Endothelial cell of umbilical vein (primary cell): ENCODE measurements around the gene BMPR2.

Experiments used
- CTCF ChIP-seq, 2 donors: IDR thresholded peaks; 1 replicate in 1 of 2; 2 replicates in 1 of 2; pipeline ENCODE4 v1.5.1; 2011; ENCODE audit warnings: low read length in 2 of 2, mild to moderate bottlenecking in 2 of 2, moderate library complexity in 2 of 2, control low read depth in 1 of 2, inconsistent platforms in 1 of 2, low read depth in 1 of 2; ENCODE audit not compliant: insufficient read depth in 1 of 2; ENCODE audit errors: extremely low read depth in 1 of 2
- EZH2 ChIP-seq: IDR thresholded peaks from 2 replicates; pipeline ENCODE4 v1.6.1; 2012; ENCODE audit warnings: borderline replicate concordance, low read depth, mild to moderate bottlenecking, moderate library complexity, low read length, inconsistent platforms; ENCODE audit not compliant: severe bottlenecking
- MAX ChIP-seq: IDR thresholded peaks from 2 replicates; pipeline ENCODE4 v1.6.1; 2011; ENCODE audit not compliant: insufficient read depth, insufficient read length

- TF ChIP-seq CTCF (IDR thresholded peaks at IDR 0.05; ENCODE audit: extremely low read depth in 1 of 2, insufficient read depth in 1 of 2, low read depth in 1 of 2, low read length in 2 of 2) (no peak), MAX (no peak), EZH2 (no peak)
Measured at GRCh38 chr2:202436626-202437025, 60.5 kb downstream of the BMPR2 start.
